Stimulated activated CD4-positive, alpha-beta T cell treated with anti-CD3 and anti-CD28 coated beads, TNF-alpha, amount 100 ng/mL, for 4 hours (primary cell): ENCODE results near the gene CYP26A1.

Source experiments
- DNase-seq, 3 experiments: peaks; one replicate each; pipeline ENCODE4 v3.0.0-alpha.2; 2020; ENCODE audit warnings: low read depth in 3 of 3

The CYP26A1 gene

GRCh38 chr10:93073539-93074146 lies at the start of gene CYP26A1:
Gene CYP26A1 (plus strand): TSS chr10:93073893. CDS start chr10:93073935, 42 bp downstream.
- no peak for DNase-seq

- DNase-seq, result no peak
These were observed 47.6 kb upstream of the CYP26A1 start for GRCh38 chr10:93026072-93026471.

GRCh38 chr10:93027508-93027907 lies 46.2 kb upstream of the CYP26A1 start:
- no peak for DNase-seq

GRCh38 chr10:93028883-93029282 lies 44.8 kb upstream of the CYP26A1 start:
- no peak for DNase-seq

GRCh38 chr10:93030409-93030808 lies 43.3 kb upstream of the CYP26A1 start:
- no peak for DNase-seq

GRCh38 chr10:93032105-93032808 lies 41.4 kb upstream of the CYP26A1 start:
- DNase-seq, result no peak

- DNase-seq, result no peak
These were observed 40.9 kb upstream of the CYP26A1 start for GRCh38 chr10:93032809-93033137.

GRCh38 chr10:93034426-93034825 lies 39.3 kb upstream of the CYP26A1 start:
- DNase-seq, result no peak

GRCh38 chr10:93039110-93039509 lies 34.6 kb upstream of the CYP26A1 start:
- no peak for DNase-seq

- DNase-seq, result no peak
These were observed 34.0 kb upstream of the CYP26A1 start for GRCh38 chr10:93039721-93040120.

GRCh38 chr10:93054486-93054885 lies 19.2 kb upstream of the CYP26A1 start:
- no peak for DNase-seq

- no peak for DNase-seq
These were observed 15.6 kb upstream of the CYP26A1 start for GRCh38 chr10:93058139-93058538.

GRCh38 chr10:93059975-93060886 lies 13.5 kb upstream of the CYP26A1 start, which contains the start of gene CYP26C1:
Gene CYP26C1 (plus strand): TSS chr10:93060798. CDS start chr10:93061264, 466 bp downstream.
- no peak for DNase-seq

GRCh38 chr10:93060887-93061593 lies 12.7 kb upstream of the CYP26A1 start:
- DNase-seq, result no peak

GRCh38 chr10:93061594-93062513 lies 11.8 kb upstream of the CYP26A1 start:
- no peak for DNase-seq

GRCh38 chr10:93062514-93063143 lies 11.1 kb upstream of the CYP26A1 start:
- DNase-seq, result no peak

- DNase-seq, result no peak
These were observed 10.3 kb upstream of the CYP26A1 start for GRCh38 chr10:93063144-93063976.

GRCh38 chr10:93063977-93064660 lies 9.6 kb upstream of the CYP26A1 start:
- DNase-seq, result no peak
